HG02623 (cell line): ENCODE measurements around the gene USP9X.
"Not testable (repeated sequence)": the region's sequence is repeated elsewhere in the genome, so short reads cannot be mapped to it uniquely, and the experiment has no call there.

ENCODE experiments used
- ATAC-seq: cut with Tn5 transposase; IDR thresholded peaks from one replicate; pipeline ENCODE4 v1.9.1; 2021; ENCODE audit warnings: moderate library complexity; ENCODE audit not compliant: unreplicated experiment

USP9X gene

GRCh38 chrX:41084044-41084892 is 977 bp upstream of the USP9X start:
- peak; percentile 60 for ATAC-seq

DNA sequence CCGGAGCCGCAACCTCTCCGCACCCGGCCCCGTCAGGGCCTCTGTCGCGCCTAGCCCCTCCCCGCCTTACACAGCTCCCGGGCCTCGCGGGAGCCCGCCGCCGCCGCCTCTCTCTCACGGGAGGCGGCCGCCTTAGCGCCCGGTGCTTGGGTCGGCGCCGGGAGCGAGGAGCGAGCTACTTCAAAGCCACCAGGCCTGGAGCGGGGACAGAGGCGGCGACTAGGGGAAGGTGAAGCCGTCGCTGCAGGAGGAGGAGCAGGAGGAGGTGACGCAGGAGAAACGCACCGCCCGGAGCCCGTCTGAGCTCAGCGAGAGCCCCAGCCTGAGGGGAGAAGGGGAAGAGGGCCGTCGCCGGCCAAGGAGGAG is 250 bp downstream of the USP9X start:
- ATAC-seq: peak; percentile 25

DNA sequence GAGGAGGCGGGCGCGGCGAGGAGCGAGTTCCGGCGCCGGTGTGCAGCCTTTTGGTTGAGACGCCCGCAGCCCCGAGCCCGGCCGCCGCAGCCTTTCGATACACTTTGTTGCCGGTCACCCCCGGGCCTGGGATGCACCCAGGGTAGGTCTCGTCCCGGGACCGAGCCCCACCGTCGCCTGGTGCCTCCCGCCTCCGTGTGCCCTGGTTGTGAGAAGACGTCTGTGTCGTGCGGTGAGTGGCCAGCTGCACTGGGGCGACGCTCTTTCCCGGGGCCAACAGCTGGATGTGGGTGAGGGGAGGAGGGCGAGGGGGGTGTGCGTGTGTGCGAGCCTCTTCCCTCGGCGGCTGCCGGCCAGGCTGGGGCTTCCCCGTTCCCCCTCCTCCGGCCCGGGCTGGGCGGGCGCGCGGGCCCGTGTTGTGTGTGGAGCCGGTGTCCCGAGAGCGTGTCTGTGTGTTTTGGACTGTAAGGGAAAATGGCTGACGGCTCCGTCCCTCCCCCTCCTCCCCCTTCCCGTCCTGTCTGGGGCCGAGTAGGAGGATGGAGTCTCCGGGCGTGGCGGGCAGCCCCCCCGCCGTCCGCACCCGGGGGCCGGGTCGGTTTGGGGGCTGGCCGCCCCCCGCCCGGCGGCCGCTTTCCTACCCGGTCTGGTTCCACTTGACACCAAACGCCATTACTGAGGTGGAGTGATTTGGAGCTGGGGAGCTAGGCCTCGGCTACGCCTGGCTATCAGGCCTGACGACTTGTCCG is 807 bp downstream of the USP9X start:
- peak; percentile 5 for ATAC-seq

GRCh38 chrX:41086627-41086932 is 1.3 kb downstream of the USP9X start:
- ATAC-seq: no peak

- ATAC-seq: no peak
These were observed 2.0 kb downstream of the USP9X start for GRCh38 chrX:41087201-41087600.

GRCh38 chrX:41090568-41091238 is 5.5 kb downstream of the USP9X start:
- ATAC-seq: no peak

DNA sequence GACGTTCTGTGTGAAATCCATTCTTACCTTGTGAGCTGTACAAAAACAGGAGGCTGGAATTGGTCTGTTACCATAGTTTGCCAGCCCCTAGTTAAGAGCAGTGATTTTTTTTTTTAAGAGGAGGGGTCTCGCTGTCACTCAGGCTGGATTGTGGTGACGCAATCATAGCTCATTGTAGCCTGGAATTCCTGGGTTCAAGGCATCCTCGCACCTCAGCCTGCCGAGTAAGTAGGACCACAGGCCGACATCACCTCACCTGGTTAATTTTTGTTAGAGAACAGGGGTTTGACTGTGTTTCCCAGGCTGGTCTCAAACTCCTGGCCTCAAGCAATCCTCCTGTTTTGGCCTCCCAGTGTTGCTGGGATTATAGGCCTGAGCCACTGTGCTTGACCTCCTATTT is 7.5 kb downstream of the USP9X start:
- no peak for ATAC-seq

DNA sequence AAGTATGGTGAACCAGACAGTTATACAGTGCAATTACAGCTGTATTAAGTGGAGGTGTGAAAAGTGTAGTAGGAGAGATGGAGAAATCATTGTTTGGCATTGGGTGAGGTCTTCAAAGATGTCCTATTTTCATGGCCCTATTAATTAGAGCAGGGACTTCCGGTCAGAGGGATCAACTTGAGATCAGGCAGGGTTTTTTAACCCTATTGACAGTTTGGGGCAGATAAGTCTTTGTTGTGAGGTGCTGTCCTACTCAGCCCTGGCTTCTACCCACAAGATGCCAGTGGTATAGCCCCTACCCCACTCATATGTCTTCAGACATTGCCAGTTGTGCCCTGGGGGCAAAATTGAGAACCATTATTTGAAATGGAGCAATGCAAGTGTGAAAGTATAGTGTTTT is 9.9 kb downstream of the USP9X start:
- ATAC-seq: no peak

DNA sequence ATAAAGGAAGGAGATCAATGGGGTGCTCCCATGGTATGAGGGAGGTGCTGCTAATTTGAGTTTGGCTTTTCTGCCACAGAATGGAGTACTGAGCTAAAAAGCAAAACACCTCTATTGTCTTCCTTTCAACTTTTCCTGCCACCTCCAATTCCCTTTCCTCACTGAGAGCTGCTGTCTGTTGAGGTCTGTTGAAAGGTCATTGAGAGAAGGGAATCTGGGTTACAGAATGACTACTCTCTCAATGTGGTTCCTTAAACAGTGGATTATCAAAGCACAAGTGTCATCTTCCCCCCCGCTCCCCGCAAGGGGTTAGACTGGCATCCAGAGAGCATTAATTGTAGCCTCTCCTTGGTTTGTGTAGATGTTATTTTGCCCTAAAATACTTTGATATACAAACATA is 10.7 kb downstream of the USP9X start:
- ATAC-seq: no peak

DNA sequence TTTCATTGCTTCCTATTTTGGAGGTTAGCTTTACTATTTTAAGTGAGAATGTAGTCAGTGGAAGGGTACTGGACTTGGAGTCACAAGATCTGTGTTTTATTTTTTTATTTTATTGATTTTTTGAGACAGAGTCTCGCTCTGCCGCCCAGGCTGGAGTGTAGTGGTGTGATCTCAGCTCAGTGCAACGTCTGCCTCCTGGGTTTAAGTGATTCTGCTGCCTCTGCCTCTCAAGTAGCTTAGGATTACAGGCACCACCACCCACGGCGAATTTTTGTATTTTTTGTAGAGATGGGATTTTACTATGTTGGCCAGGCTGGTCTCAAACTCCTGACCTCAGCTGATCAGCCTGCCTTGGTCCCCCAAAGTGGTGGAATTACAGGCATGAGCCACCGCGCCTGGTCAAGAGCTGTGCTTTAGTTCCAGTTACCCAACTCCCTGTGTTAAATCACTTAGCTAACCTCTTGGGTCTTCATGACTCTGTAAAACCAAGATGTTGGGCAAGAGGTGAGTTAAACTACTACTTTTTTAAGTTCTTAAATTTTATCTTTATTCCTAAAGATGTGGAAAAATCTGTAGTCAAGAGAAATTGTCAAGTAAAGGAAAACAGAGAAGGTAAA is 11.2 kb downstream of the USP9X start:
- no peak for ATAC-seq

GRCh38 chrX:41097326-41097725 is 12.1 kb downstream of the USP9X start:
- ATAC-seq: no peak

- no peak for ATAC-seq
These were observed 15.0 kb downstream of the USP9X start for GRCh38 chrX:41100200-41100599.

GRCh38 chrX:41100819-41101218 is 15.6 kb downstream of the USP9X start:
- no peak for ATAC-seq

DNA sequence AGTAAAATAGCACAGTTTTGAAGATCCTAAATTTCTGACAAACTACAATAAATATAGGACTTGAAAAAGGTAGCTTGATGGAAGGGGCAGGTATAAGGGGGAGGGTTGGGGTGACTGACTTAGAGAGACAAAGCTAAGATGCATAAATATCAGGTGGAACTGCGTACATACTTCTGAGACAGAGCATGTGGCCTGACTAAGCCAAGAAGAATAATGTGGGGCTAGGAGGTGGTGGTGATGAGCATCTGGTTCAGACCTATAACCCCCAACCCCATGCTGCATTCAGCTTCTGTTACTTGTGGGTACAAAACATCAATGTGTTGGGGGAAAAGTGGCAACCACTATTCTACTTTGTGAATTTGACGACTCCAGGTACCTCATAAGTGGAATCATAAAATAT is 19.8 kb downstream of the USP9X start:
- ATAC-seq: no peak

DNA sequence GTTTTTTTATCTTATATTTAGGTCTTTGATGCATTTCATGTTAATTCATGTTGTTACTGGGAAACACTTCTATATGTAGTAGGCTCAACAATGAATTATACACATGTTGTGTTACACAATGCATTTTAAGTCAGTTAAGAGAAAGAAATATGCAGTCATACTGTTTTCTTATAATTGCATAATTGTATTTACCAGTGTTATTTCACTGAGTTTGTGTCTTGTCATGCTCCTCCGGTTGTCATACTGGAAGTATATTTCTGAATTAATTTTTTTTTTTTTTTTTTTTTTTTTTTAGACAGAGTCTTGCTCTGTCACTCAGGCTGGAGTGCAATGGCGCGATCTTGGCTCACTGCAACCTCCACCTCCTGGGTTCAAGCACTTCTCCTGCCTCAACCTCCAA is 21.0 kb downstream of the USP9X start:
- not testable (repeated sequence) for ATAC-seq

DNA sequence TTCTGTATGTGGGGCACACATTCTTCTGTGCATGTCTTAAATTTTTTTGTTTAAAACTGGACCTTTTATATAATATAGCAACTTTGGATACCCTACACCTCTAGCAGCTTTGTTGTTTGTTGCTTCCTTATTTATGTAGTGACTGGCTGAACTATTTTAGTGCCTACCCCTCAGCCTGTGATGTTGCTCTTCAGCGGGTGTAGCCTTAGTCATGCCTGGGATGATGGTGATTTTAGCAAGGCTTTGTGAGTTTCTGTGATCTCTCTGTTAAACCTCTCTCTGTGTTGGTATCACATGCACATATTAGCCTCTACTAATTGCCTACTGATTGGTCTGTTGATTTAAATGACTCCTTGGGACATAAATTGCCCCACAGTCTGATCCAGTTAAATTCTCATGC is 22.8 kb downstream of the USP9X start:
- no peak for ATAC-seq

DNA sequence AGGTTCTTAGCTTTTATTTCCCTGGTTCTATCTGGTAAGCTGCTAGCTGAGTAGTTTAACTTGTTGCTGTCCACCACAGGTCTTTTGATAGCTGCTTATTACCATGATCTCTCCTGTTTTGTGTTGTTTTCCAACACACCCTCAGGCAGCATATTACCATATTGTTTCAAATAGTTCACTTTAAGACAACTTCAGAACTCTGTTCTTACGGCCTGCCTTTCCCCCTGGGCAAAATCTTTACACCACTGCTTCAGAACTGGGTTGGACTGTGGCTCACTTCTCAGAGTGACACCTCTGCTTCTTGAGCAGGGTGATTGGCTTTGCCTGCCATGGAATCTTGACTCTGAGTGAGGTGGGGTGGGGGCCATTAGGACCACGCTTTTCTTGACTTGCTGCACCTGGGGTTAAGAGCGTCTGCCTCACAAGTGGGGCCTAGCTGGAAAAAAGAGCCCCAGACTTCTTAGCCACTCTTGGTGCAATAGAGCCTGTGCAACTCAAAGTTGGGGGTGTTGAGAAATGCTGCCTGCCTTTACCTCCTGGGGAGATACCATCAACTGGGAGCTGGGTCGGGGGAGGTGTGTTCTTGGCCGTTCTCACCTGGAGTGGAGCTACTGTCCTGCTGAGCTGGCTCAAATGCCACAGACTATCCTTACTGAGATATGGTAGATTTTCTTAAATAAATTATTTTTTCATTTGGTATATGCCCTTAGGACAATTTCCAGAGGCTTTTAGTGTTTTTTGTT is 23.4 kb downstream of the USP9X start:
- no peak for ATAC-seq

GRCh38 chrX:41110801-41111625 is 25.8 kb downstream of the USP9X start:
- ATAC-seq: no peak

GRCh38 chrX:41115104-41115425 is 29.8 kb downstream of the USP9X start:
- ATAC-seq: not testable (repeated sequence)

DNA sequence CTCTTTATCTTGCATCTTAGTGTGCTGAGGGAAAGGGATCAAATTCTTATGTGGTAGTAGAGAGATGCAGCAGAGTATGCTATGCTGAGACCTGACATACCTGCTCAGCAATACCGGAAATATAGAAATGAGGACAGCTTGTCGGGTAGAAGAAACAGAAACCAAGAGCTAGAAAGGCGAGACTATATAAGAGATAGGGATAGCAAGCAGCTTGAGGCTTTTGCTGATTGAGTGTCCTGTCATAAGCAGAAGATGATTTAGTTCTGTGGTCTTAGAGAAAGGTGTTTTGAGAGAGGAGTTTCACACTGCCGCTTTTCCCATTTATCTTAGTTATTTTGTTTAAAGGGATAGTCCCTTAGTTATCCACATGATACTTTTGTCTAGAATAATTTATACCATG is 31.7 kb downstream of the USP9X start:
- no peak for ATAC-seq
